PC-3 (cell line): ENCODE results near the gene HNRNPF. TPM values are rescaled to one million over a fixed set of nuclear protein-coding genes. Genes with fewer than 3 reads are reported as not detected.
"Not testable (repeated sequence)": the region's sequence is repeated elsewhere in the genome, so short reads cannot be mapped to it uniquely, and the experiment has no call there.

Experiments
- ATAC-seq: fragments of 200-7000 bp; cut with Tn5 transposase; 2 replicates; pipeline ENCODE4 v1.9.1; 2020; ENCODE audit warnings: mild to moderate bottlenecking, moderate library complexity
- BruUV-seq: library from RNA; stranded (reverse); fragments of 400-500 nt; replicated peaks from 2 replicates; lab custom pipeline; 2021; lab: Mats Ljungman, UMichigan
- CTCF ChIA-PET: fragments of 300-600 bp; sonication (Branson Sonifier 250); formaldehyde crosslinking; loops from one replicate; lab custom pipeline; 2022; ENCODE audit warnings: antibody characterized with exemption; lab: Charles Lee
- POLR2A ChIA-PET: fragments of 300-600 bp; sonication (Branson Sonifier 250); formaldehyde crosslinking; loops from one replicate; lab custom pipeline; 2022; ENCODE audit warnings: antibody characterized with exemption; ENCODE audit not compliant: unreplicated experiment; lab: Charles Lee
- DNase-seq: peaks from one replicate; pipeline ENCODE4 v3.0.0-alpha.2; 2015
- H2AFZ ChIP-seq: fragments of 300-600 bp; sonication (generic); 2 replicates; pipeline ENCODE4 v1.6.0; 2016; ENCODE audit warnings: antibody characterized with exemption, low read length
- H3F3A ChIP-seq: fragments of 300-600 bp; sonication (generic); one replicate; pipeline ENCODE4 v1.6.0; 2017; ENCODE audit warnings: antibody characterized with exemption, low read length, control low read depth, mild to moderate bottlenecking; ENCODE audit not compliant: unreplicated experiment
- H3K27ac ChIP-seq: fragments of 300-600 bp; sonication (generic); 2 replicates; pipeline ENCODE4 v1.5.1; 2016; ENCODE audit warnings: mild to moderate bottlenecking, low read length
- H3K27me3 ChIP-seq: fragments of 300-600 bp; sonication (generic); 2 replicates; pipeline ENCODE4 v1.6.1; 2016; ENCODE audit warnings: low read length, mixed read lengths
- H3K36me3 ChIP-seq: fragments of 300-600 bp; sonication (generic); 2 replicates; pipeline ENCODE4 v1.6.1; 2016; ENCODE audit warnings: low read depth, mixed run types, low read length, mixed read lengths
- H3K4me1 ChIP-seq: fragments of 300-600 bp; sonication (generic); 2 replicates; pipeline ENCODE4 v1.5.1; 2016; ENCODE audit warnings: low read length; ENCODE audit not compliant: insufficient read depth
- H3K4me2 ChIP-seq: fragments of 300-600 bp; sonication (generic); 2 replicates; pipeline ENCODE4 v1.6.0; 2016; ENCODE audit warnings: low read length
- H3K4me3 ChIP-seq: fragments of 300-600 bp; sonication (generic); 2 replicates; pipeline ENCODE4 v1.5.1; 2016; ENCODE audit warnings: mild to moderate bottlenecking, low read length, mixed read lengths
- H3K79me2 ChIP-seq: fragments of 300-600 bp; sonication (generic); 2 replicates; pipeline ENCODE4 v1.6.1; 2017; ENCODE audit warnings: low read length, mixed read lengths
- H3K9ac ChIP-seq: fragments of 300-600 bp; sonication (generic); 2 replicates; pipeline ENCODE4 v1.6.0; 2016; ENCODE audit warnings: mild to moderate bottlenecking, low read length
- H3K9me2 ChIP-seq: fragments of 300-600 bp; sonication (generic); replicated peaks from 2 replicates; pipeline ENCODE4 v1.6.1; 2016; ENCODE audit warnings: mixed run types, low read length, mixed read lengths
- H3K9me3 ChIP-seq: fragments of 300-600 bp; sonication (generic); 2 replicates; pipeline ENCODE4 v1.6.1; 2016; ENCODE audit warnings: low read length, mixed read lengths
- H4K20me1 ChIP-seq: fragments of 300-600 bp; sonication (generic); 2 replicates; pipeline ENCODE4 v1.6.1; 2016; ENCODE audit warnings: low read length, mixed read lengths
- CTCF ChIP-seq: fragments of 300-600 bp; sonication (generic); conservative IDR thresholded peaks from 2 replicates; pipeline ENCODE4 v1.5.1; 2017; ENCODE audit warnings: antibody characterized with exemption, low read depth, mild to moderate bottlenecking, low read length
- EZH2 ChIP-seq: fragments of 300-600 bp; sonication (generic); IDR thresholded peaks from one replicate; pipeline ENCODE4 v1.6.1; 2017; ENCODE audit warnings: antibody characterized with exemption, mild to moderate bottlenecking, low read length; ENCODE audit not compliant: unreplicated experiment
- EZH2phosphoT487 ChIP-seq: fragments of 300-600 bp; sonication (generic); IDR thresholded peaks from 2 replicates; pipeline ENCODE4 v1.6.1; 2018; ENCODE audit warnings: mild to moderate bottlenecking, antibody characterized with exemption, low read length, borderline replicate concordance
- intact Hi-C: fragments of 100-400 bp; cut with micrococcal nuclease; formaldehyde crosslinking; loops from 2 replicates; pipeline ENCODE4 v1.9.0; 2023
- total RNA-seq: library from RNA; depleted of rRNA; stranded (reverse); fragments of >200 nt; gene quantifications from 2 replicates; pipeline ENCODE4 v1.2.3, GENCODE V29; 2014

HNRNPF gene
- total RNA-seq, 1 experiment from 2014 or later = 421 TPM

GRCh38 chr10:43430926-43431663 is 22.1 kb upstream of the HNRNPF start:
- H3K9ac ChIP-seq = no peak overlapping the region
- no peak overlapping the region for H3K4me3 ChIP-seq
- intact Hi-C loops = no loop called here
- peaks cover 10% of the 10 kb centered on the region for H3K79me2 ChIP-seq
- BruUV-seq = no TSS peak
- no peak overlapping the region for H2AFZ ChIP-seq
- TF ChIP-seq EZH2 = no peak
- TF ChIP-seq CTCF = no peak
- no peak for TF ChIP-seq EZH2phosphoT487
- ChIA-PET POLR2A (no interaction called here), CTCF (no interaction called here)
- no peaks in the 10 kb centered on the region for H3K9me3 ChIP-seq
- no peak overlapping the region for H3K4me2 ChIP-seq
- H3K9me2 ChIP-seq = no peaks in the 10 kb centered on the region
- peaks cover 5% of the 10 kb centered on the region; the same call in 1 of the 2 replicates for H3K4me1 ChIP-seq
- no peak for DNase-seq
- H3K36me3 ChIP-seq = no peaks in the 10 kb centered on the region
- no peaks in the 10 kb centered on the region for H3K27me3 ChIP-seq
- no peaks in the 10 kb centered on the region for H4K20me1 ChIP-seq
- no peaks in the 10 kb centered on the region for H3F3A ChIP-seq
- ATAC-seq = no peak
- no peak overlapping the region for H3K27ac ChIP-seq

GRCh38 chr10:43427166-43427825 is 18.3 kb upstream of the HNRNPF start:
- H4K20me1 ChIP-seq = no peaks in the 10 kb centered on the region
- ChIA-PET CTCF (no interaction called here), POLR2A (no interaction called here)
- TF ChIP-seq CTCF = no peak
- TF ChIP-seq EZH2phosphoT487 = no peak
- no peak for TF ChIP-seq EZH2
- no peak overlapping the region for H3K4me2 ChIP-seq
- DNase-seq (no peak), ATAC-seq (no peak)
- H3K4me1 ChIP-seq = no peaks in the 10 kb centered on the region
- H3K9ac ChIP-seq = no peak overlapping the region
- H3K9me2 ChIP-seq = no peaks in the 10 kb centered on the region
- no peaks in the 10 kb centered on the region for H3K79me2 ChIP-seq
- no peaks in the 10 kb centered on the region for H3K9me3 ChIP-seq
- intact Hi-C loops = no loop called here
- no peak overlapping the region for H3K4me3 ChIP-seq
- no peaks in the 10 kb centered on the region for H3K27me3 ChIP-seq
- H3K36me3 ChIP-seq = no peaks in the 10 kb centered on the region
- no peak overlapping the region for H2AFZ ChIP-seq
- BruUV-seq = no TSS peak
- H3F3A ChIP-seq = no peaks in the 10 kb centered on the region
- H3K27ac ChIP-seq = no peak overlapping the region

GRCh38 chr10:43426476-43426875 is 17.5 kb upstream of the HNRNPF start:
- intact Hi-C loops, H3K36me3 ChIP-seq, H3K27ac ChIP-seq, H4K20me1 ChIP-seq, H3K9ac ChIP-seq, DNase-seq, H3K9me3 ChIP-seq, ATAC-seq, H3K4me2 ChIP-seq, POLR2A ChIA-PET, H3K4me3 ChIP-seq, H3F3A ChIP-seq, H3K79me2 ChIP-seq, H3K9me2 ChIP-seq, CTCF ChIA-PET, H3K4me1 ChIP-seq, H2AFZ ChIP-seq, BruUV-seq, H3K27me3 ChIP-seq: not testable (repeated sequence)
